HUES6 (cell line): ENCODE data around the gene SAP30BP.

Experiments
- H3K27ac ChIP-seq: 2 replicates; pipeline ENCODE4 v1.7.0; 2013; ENCODE audit warnings: low read depth, mild to moderate bottlenecking, low read length, inconsistent platforms
- H3K27me3 ChIP-seq: 2 replicates; pipeline ENCODE4 v1.6.1; 2013; ENCODE audit warnings: low read length; ENCODE audit not compliant: control insufficient read depth, insufficient read depth
- H3K36me3 ChIP-seq: 2 replicates; pipeline ENCODE4 v1.6.1; 2013; ENCODE audit warnings: low read length; ENCODE audit not compliant: control insufficient read depth, insufficient read depth
- H3K4me1 ChIP-seq: 2 replicates; pipeline ENCODE4 v1.6.1; 2013; ENCODE audit warnings: low read length; ENCODE audit not compliant: control insufficient read depth, insufficient read depth
- H3K4me3 ChIP-seq: 2 replicates; pipeline ENCODE4 v1.5.1; 2013; ENCODE audit warnings: low read depth, low read length
- H3K9ac ChIP-seq: one replicate; pipeline ENCODE4 v1.6.1; 2013; ENCODE audit warnings: mild to moderate bottlenecking, low read length
- H3K9me3 ChIP-seq: 2 replicates; pipeline ENCODE4 v1.6.1; 2013; ENCODE audit warnings: low read depth, low read length; ENCODE audit not compliant: control insufficient read depth, insufficient read depth

The SAP30BP gene

GRCh38 chr17:75641343-75641742, 25.8 kb upstream of the SAP30BP start:
- no peaks in the 10 kb centered on the region for H3K27me3 ChIP-seq
- H3K4me3 ChIP-seq, result no peak overlapping the region
- no peak overlapping the region for H3K27ac ChIP-seq
- no peaks in the 10 kb centered on the region for H3K9me3 ChIP-seq
- H3K4me1 ChIP-seq, result peaks cover 23% of the 10 kb centered on the region
- 0 out of 2 replicates have a peak, but pooled peaks cover 5% of the 10 kb centered on the region for H3K36me3 ChIP-seq
- no peak overlapping the region for H3K9ac ChIP-seq

DNA sequence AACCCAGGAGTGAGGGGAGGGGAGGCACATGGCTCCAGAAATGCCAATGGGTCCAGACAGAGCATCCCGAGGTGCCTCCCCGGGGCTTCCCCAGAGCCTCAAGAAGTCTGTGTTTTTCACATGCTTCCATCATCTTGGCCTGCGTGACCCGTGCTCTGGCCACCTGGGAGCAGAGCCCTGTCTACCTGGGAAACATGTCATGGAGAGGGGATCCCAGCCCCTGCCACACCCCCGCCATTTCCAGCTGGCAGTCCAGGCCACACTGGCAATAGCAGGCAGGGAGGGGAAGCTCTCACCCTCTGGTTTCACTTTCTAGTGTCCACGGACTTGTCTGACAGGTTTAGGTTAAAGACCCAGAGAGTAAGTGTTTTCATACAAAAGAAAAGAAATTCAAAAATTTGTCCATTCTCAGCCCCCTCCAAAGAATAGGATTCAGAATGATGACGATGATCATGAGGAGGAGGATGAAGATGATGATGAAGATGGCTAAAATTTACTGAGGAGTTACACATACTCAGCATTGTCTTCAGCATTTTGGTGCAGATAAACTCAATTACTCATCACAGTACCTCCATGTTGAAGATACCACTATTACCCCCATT, 24.9 kb upstream of the SAP30BP start:
- Histone ChIP-seq H3K27me3 (no peaks in the 10 kb centered on the region), H3K9ac (no peak overlapping the region), H3K9me3 (no peaks in the 10 kb centered on the region), H3K27ac (no peak overlapping the region), H3K36me3 (0 out of 2 replicates have a peak, but pooled peaks cover 5% of the 10 kb centered on the region), H3K4me1 (peaks cover 30% of the 10 kb centered on the region), H3K4me3 (no peak overlapping the region)

GRCh38 chr17:75642784-75643642, 24.1 kb upstream of the SAP30BP start:
- peak overlapping the region; percentile 71 for H3K27ac ChIP-seq
- H3K36me3 ChIP-seq, result peaks cover 7% of the 10 kb centered on the region; the same call in 1 of the 2 replicates
- no peaks in the 10 kb centered on the region for H3K27me3 ChIP-seq
- H3K4me3 ChIP-seq, result no peak overlapping the region
- H3K9me3 ChIP-seq, result no peaks in the 10 kb centered on the region
- peak overlapping the region; percentile 31 for H3K9ac ChIP-seq
- peaks cover 30% of the 10 kb centered on the region for H3K4me1 ChIP-seq

DNA sequence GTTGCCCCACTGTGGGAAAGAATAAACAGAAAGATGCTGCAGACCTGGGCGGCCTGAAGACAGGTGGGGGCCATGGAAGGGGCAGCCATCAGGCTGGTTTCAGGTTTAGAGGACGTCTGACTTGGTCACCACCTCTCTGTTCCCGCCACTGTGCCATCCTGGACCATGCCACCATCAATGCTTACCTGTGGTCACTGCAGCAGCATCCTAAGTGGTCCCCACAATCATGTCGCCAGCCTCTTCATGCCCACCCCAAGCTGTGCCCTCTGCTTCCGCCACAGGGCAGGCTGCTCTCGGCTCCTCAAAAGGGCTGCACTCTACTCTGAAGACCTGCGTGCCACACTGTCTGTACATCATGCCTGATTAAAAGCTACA, 23.5 kb upstream of the SAP30BP start:
- no peaks in the 10 kb centered on the region for H3K27me3 ChIP-seq
- peak overlapping the region; percentile 71 for H3K27ac ChIP-seq
- H3K36me3 ChIP-seq, result peaks cover 5% of the 10 kb centered on the region; the same call in 1 of the 2 replicates
- H3K9ac ChIP-seq, result no peak overlapping the region
- no peaks in the 10 kb centered on the region for H3K9me3 ChIP-seq
- no peak overlapping the region for H3K4me3 ChIP-seq
- peaks cover 30% of the 10 kb centered on the region for H3K4me1 ChIP-seq

DNA sequence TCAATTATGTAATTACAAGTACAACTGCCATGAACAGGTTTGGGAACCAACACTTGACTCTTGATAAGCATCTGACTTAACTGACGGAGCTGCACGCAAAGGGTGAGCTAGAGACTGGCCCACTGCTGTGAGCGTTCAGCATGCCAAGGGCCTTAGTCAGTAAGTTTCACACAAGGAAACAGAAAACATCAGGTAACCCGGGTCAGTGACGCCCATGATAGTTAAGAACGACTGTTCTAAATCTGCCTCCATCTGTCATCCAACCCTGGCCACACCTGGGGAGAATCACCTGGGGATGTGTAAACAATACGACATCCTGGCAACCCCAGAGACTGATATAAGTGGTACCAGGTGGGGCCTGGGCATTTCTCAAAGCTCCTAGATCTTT, 21.6 kb upstream of the SAP30BP start:
- Histone ChIP-seq H3K4me3 (no peak overlapping the region), H3K9me3 (no peaks in the 10 kb centered on the region), H3K4me1 (peaks cover 30% of the 10 kb centered on the region), H3K27me3 (no peaks in the 10 kb centered on the region), H3K9ac (no peak overlapping the region), H3K36me3 (peaks cover 19% of the 10 kb centered on the region), H3K27ac (peak overlapping the region; percentile 83; the same call in 1 of the 2 replicates)

- Histone ChIP-seq H3K27ac (peak overlapping the region; percentile 83), H3K27me3 (no peaks in the 10 kb centered on the region), H3K9me3 (no peaks in the 10 kb centered on the region), H3K4me1 (peaks cover 30% of the 10 kb centered on the region), H3K36me3 (peaks cover 25% of the 10 kb centered on the region), H3K4me3 (no peak overlapping the region), H3K9ac (peak overlapping the region; percentile 46)
These were observed 21.1 kb upstream of the SAP30BP start for GRCh38 chr17:75645889-75646637.

- Histone ChIP-seq H3K9ac (peak overlapping the region; percentile 46), H3K4me1 (peaks cover 30% of the 10 kb centered on the region), H3K4me3 (no peak overlapping the region)
These were observed 20.5 kb upstream of the SAP30BP start for GRCh38 chr17:75646638-75646992.

DNA sequence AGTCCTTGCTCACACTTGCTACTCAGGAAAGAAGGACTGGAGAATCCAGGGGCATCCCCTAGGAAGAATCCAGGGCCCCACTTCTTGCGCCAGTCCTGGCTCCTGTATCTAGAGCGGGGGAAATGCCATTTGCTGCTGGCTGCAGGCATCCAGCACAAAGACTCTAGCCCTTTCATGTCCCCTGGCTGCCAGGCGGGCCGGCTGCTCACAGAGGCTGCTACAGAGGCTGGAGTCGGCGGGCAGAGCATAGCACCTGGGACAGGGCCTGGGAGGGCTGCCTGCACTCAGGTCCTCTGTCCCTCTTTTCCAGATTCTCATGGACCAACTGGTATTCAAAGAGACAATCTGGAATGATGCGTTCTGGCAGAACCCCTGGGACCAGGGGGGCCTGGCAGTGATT, 20.1 kb upstream of the SAP30BP start:
- Histone ChIP-seq H3K9ac (no peak overlapping the region), H3K36me3 (peaks cover 31% of the 10 kb centered on the region), H3K4me1 (peaks cover 30% of the 10 kb centered on the region), H3K27ac (no peak overlapping the region), H3K9me3 (no peaks in the 10 kb centered on the region), H3K27me3 (no peaks in the 10 kb centered on the region), H3K4me3 (no peak overlapping the region)

More at GRCh38 chr17:75646638-75646992, 20.5 kb upstream of the SAP30BP start:
- Histone ChIP-seq H3K9me3 (no peaks in the 10 kb centered on the region), H3K27me3 (no peaks in the 10 kb centered on the region), H3K36me3 (peaks cover 29% of the 10 kb centered on the region), H3K27ac (0 out of 2 replicates have a peak overlapping the region, but pooled peaks have one; percentile 83)

DNA sequence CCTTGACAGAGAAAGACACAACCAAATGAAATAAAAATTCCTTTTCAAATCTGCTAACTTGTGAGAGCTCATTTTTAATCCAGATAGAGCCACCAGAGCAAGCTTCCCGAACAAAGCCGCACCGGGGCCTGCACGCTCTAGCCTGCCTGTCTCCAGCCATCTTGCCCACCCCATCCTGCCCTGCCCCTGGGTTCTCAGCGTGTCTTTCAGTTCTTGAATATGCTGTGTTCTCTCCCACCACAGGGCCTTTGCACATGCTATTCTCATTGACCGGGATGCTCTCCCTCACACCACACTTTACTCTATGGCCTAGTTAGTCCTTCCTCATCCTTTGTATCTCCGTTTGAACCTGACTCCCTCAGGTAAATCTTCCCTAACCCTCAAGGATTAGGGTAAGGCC, 19.2 kb upstream of the SAP30BP start:
- H3K4me1 ChIP-seq, result peaks cover 23% of the 10 kb centered on the region
- H3K4me3 ChIP-seq, result no peak overlapping the region
- H3K9me3 ChIP-seq, result no peaks in the 10 kb centered on the region
- H3K36me3 ChIP-seq, result peaks cover 38% of the 10 kb centered on the region
- no peak overlapping the region for H3K27ac ChIP-seq
- H3K9ac ChIP-seq, result no peak overlapping the region
- no peaks in the 10 kb centered on the region for H3K27me3 ChIP-seq

- Histone ChIP-seq H3K4me1 (peaks cover 14% of the 10 kb centered on the region), H3K27ac (no peak overlapping the region), H3K27me3 (no peaks in the 10 kb centered on the region), H3K9ac (no peak overlapping the region), H3K4me3 (no peak overlapping the region), H3K9me3 (no peaks in the 10 kb centered on the region), H3K36me3 (peaks cover 44% of the 10 kb centered on the region)
These were observed 17.5 kb upstream of the SAP30BP start for GRCh38 chr17:75649687-75650086.

DNA sequence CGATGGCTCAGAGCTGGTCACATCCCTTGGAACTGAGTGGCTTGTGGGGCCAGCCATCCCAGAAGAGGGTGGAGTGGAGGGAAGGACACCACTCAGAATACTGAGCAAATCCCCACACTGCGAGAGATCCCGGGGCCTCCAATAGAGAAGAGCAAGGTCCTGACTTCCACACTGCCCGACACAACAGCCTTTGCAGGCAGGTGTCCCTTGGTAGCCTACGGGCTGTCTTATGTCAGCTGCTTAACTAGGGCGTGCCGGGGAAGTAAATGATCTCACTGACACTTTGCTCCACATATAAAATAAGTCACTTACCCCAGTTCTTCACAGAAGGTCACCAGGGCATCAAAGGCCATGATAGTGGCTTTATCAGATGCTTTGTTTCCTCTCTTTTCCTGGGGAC, 16.3 kb upstream of the SAP30BP start:
- peaks cover 44% of the 10 kb centered on the region for H3K36me3 ChIP-seq
- H3K9me3 ChIP-seq, result no peaks in the 10 kb centered on the region
- peaks cover 12% of the 10 kb centered on the region for H3K4me1 ChIP-seq
- no peak overlapping the region for H3K27ac ChIP-seq
- H3K9ac ChIP-seq, result no peak overlapping the region
- H3K27me3 ChIP-seq, result no peaks in the 10 kb centered on the region
- no peak overlapping the region for H3K4me3 ChIP-seq
